ENCODE data around the gene OTUD4.
"Not testable (repeated sequence)": the region's sequence is repeated elsewhere in the genome, so short reads cannot be mapped to it uniquely, and the experiment has no call there.

The OTUD4 gene

DNA sequence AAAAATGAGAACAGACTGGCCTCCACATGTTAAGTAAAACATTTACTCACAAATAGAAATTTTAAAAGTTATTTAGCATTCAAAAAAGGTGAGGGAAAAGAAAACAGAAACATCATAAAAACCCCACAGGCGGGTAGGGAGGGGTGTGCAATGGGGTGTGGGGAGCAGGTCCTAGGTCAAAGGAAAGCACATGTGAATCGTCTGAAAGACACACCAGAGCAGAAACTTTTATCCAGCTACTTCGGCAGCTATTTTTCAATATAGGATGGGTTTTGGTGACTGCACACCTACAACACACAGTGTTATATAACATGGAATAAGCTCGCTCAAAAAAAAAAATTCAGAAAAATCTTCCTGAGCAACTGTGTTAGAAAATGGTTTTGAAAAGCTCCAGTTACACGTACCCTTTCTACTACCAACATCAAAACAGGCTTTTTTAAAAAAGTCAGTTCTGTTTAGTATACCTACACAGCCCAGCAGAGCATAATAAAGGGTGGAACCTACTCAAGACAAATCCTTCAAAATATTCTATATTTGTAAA, 1.6 kb downstream of the OTUD4 start:
- no peak for DNase-seq (ENCODE audit: low read depth)

DNA sequence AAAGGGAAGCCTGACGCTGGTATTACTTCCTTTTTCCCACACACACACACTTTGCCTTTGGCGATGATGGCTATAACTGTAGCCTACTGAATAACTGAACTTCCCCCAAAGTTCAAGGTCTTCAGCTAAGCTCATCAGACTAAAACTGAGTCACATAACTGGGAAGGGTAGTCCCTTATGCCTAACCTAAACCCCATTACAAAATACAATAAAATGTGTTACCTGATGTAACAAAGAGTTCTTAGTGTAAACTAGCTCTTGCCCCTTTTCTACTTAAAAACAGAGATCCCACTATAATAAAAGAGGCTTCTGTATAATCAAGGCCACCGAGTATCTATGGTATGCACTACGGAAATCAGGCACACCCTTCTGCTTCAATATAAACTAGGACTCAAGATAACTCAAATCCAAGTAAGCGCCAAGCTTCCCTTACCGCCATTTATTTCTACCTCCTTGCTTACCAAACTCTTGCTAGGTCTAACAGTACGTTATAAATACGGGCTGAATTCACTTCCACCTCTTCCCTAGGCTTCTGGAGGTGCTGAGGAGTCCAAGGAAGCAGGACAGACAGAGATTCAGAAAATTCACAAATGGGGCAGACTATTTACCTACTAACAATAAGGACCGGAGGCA, 2.4 kb downstream of the OTUD4 start:
- no peak for DNase-seq (ENCODE audit: low read depth)

DNA sequence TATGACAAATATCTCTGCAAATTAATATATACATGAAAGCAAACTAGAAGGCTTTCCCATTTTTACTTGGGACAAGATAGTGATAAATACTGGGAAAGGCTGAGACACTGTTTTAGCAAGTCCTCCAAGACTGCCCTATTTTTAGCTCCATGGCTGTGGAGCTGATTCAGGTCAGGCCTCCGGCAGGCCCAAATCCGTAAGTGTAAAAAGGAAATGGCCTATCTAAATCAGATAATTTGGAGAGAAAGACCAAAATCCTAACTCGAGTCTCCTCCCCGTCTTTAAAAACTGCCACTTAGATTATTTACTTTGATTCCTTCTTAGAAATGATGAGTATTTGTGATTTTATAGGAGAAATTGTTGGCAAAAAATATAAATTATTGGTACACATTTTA, 2.9 kb downstream of the OTUD4 start:
- DNase-seq (ENCODE audit: low read depth): no peak

DNA sequence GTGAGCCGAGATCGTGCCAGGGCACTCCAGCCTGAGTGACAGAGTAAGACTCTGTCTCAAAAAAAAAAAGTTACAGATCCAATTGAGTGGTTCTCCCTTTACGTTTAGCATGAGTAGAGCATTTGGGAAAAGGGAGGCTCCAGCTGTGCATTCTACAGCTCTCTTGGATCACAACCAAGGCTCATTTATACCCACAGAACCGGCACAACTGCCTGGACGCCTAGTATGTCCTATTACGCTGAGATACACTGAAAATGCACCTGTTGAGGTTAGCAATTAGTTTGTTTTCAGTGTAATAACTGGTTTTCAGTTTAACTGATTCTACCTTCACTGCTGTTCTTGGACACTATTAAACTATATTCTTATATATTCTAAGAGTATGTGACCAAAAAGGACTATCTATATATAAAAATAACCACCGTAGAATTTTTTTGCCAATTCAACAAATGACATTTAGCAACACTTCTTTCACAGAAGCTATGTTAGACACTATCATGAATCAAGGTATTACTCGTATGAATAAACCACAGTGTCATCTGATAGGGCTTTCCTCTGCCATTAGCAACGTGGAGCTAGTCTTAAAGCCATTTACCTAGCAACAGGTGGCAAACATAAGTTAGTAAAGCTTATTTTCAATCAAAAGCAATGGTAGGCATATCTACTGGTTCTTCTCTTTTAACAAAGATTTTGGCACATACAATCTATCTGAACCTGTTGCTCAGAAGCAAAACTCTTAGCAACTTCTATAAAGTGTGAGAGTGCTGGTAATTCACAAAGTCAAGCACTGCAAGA, 3.6 kb downstream of the OTUD4 start:
- no peak for DNase-seq (ENCODE audit: low read depth)

DNA sequence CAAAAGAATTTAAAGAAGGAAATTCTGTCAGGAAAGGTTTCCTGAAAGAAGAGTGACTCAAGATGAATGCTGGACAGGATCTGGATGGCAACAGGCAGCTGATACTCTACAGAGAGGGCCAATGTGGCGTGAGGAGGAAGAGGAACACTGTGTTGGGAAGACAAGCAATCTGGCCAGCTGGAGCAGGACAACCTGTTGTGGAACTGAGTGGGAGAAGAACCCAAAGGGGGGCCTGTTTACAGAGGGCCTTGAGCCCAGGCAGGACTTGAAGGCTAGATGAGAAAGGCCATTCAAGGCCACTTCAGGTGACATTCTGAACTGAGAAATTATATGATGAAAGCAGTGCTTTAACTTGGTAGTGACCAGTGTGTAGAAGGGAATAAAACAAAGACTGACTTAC, 8.5 kb downstream of the OTUD4 start:
- no peak for DNase-seq (ENCODE audit: low read depth)

DNA sequence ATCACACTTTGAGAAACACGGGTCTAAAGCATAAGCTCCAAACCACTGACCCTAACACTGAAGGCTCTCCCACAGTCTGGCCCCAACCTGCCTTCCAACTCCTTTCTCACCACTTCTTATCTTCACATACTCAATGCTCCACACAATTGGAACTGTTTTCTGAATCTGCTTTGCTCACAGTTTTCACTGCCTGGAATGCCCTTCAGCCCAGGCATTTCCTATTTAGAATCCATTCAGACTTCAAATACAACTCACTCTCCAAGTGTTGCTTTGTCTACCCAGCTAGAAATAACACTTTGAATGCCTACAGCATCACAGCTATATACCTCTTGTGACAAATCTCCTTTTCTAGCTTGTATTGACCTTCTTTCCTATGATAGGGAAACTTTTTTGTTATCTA, 10.2 kb downstream of the OTUD4 start:
- DNase-seq (ENCODE audit: low read depth): no peak

DNA sequence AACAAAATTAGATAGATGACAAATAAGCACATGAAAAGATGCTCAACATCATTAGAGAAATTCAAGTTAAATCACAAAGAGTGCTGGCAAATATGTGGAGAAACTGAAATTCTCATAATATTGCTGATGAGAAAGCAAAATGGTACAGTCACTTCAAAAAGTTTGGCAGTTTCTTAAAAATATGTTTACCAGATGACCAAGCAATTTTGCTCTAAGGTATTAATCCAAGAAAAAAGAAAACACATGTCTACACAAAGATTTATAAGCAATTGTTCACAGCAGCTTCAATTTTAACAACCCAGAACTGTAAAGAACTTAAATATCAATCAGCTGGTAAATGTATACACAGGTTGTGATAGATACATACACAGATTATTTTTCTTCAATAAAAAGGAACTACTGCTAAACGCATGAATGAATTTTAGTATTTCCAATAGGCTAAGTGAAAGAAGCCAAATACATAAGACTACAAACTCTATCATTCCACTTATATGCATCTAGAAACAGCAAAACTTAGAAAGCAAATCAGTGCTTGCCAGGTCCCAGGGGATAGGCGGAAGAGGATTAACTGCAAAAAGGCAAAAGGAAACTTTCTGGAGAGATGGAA, 11.7 kb downstream of the OTUD4 start:
- DNase-seq (ENCODE audit: low read depth): no peak

DNA sequence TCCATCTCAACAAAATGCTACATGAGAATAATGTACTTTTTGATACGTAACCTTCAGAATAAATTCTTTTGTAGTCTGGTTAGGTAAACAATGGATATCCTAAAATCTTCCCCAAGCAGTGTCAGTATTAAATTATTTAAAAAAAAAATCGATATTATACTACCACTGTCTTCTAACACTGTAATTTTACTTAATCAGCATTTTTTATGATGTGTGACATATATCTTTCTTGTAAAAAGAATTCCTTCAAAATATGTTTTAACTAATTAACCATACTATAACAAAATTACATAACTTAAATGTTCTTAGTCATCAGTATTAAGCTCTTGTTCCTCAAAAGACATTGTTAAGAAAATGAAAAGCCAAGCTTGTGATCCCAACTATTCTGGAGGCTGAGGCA, 12.5 kb downstream of the OTUD4 start:
- DNase-seq (ENCODE audit: low read depth): no peak

DNA sequence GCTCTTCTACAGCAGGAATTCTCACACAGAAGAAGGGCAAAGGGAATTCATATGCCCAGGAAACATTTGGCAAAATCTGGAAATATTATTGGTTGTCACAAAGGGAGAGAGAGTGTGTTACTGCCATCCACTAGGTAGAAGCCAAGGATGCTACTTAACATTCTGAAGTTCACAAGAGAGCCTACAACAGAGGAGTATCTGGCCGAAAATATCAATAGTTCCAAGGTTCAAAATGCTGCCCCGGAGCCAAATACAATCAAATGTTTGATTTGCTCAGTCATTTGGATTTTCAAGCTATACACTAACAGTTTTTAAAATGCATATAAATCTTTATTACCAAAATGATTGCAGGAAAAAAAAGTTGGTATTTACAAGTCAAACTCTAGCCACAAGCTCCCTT, 18.8 kb downstream of the OTUD4 start:
- no peak for DNase-seq (ENCODE audit: low read depth)

DNA sequence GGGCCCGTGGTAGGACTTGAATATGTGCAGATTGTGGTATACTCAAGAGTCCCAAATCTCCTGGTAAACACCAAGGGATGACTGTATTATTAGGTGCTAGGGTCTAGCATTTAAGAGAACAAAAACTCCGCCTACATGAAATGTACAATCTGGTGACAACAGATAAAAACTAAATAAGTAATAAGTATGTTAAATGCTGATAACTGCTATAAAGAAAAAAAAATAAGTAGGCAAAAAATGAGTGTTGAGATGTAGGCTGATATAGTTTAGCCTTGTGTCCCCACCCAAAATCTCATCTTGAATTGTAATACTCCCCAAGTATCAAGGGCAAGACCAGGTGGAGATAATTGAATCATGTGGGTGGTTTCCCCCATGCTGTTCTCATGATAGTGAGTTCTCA, 23.4 kb downstream of the OTUD4 start:
- DNase-seq (ENCODE audit: low read depth): no peak

DNA sequence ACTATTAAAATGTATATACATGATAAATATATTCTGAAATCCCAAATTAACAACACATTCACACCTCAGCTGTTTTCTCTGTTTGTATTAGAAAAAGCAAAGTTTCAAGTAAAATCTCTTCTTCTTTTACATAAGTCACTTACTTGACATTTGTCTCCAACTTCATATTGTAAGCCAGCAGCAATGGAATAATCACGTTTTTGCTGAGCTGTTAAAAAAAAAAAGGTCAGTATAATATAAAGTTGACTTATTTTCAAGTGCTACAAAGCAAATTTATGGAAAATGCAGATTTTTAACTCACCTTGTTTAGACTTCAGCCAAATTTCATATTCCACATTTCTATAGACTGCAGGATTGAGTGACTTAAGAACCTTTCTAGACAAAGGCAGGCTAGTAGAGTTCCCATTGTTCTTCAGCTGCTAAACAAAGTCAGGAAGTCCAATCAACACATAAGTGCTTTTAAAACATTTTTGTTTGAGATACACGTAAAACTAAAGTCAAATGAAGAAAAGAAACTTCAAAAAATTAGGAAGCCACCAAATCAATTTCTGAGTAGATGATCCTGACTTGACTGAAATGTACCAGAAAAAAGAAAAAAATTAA, 25.0 kb downstream of the OTUD4 start:
- DNase-seq (ENCODE audit: low read depth): no peak

DNA sequence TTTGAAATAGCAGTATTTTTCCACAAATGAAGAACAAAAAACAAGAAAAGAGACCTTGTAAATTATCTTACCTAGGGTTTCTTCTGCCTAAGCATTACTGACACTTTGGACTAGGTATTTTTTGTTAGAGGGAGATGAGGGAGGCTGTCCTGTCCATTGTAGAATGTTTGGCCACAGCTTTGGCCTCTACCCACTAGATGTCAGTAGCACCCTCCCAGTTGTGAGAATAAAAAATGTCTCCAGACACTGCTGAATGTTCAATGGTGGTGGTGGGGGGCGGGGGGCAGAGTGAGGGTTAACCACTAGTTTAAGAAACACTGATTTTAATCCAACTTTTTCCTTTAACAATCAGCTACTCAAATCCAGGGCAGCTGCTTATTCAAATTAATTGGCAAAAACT, 25.8 kb downstream of the OTUD4 start:
- DNase-seq (ENCODE audit: low read depth): no peak

DNA sequence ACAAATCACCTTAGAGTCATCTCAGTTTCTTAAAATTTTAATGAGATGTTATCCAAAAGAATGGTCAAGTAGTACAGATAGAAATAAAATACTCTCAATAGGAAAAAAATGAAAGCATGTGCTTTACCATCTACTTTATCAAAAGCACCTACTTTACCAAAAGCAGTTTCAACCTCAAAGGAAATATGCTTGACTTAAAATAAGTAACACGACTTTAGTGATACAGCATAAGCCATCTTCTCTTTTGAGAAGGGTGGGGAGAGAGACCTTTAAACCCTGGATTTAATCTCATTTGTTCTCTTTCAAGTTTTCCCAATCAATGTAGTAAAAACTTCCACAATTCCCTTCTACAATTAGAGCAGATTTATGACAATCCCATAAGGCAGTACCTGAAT, 26.5 kb downstream of the OTUD4 start:
- no peak for DNase-seq (ENCODE audit: low read depth)

DNA sequence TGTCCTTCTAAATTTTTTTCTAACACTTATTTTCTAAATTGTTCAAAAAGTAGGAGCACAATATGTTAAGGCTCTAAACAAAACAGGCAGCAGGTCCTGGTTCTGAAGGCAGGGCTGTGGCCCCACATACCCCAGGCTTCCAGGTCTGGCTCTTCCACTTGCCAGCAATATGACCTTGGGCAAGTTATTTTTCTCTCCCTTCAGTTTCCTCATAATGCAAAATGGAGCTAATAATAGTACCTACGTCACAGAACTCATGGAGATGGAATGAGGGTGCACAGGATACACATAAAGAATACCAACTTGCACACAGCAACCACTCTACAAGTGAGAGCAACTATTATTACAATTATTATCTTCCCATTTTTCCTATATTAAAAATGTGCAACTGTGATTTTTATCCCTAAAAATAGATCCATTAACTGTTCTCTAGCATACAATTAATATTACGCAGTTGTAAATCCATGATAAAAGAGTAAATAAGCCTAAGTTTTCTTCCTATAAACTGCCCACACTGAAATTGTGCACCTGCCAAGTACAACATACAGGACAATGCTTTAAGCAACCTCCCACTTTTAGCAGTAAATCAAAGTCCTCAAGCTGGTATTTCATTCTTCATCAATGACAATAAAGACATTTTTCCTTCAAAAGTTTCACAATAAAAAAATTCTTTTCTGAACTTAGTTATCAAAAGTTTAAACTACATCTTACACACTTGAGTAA, 27.0 kb downstream of the OTUD4 start:
- DNase-seq (ENCODE audit: low read depth): no peak

DNA sequence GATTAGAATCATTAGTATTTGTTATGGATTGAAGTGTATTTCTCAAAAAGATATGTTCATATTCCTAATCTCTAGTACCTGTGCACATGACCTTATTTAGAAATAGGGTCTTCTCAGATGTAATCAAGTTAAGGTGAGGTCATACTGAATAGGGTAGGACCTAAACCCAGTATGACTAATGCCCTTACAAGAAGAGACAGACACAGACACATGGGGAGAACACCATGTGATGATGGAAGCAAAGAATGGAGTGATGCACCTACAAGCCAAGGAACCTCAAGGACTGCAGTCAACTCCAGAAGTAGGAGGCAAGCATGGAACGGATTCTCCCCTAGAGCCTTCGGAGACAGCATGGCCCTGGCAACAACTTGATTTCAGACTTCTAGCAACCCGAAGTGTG, 31.4 kb downstream of the OTUD4 start:
- DNase-seq (ENCODE audit: low read depth): no peak

DNA sequence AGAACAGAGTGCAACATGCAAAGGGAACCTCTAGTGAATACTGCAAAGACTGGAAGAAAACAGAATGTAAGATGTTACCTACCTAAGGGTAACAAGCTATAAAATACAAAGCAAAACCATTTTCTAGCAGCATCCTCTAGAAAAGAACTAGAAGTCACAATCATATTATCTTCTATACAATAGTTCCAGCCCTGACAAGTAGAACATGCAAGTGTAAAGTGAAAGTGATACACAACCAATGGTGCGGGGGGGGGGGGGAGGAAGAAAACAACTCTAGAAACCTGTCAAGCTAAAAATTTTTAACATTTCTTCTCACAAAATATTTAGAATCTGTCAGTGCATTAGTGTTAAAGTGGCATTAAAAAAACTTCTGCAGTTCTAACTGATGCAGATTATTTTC, 44.2 kb downstream of the OTUD4 start:
- DNase-seq (ENCODE audit: low read depth): not testable (repeated sequence)

DNA sequence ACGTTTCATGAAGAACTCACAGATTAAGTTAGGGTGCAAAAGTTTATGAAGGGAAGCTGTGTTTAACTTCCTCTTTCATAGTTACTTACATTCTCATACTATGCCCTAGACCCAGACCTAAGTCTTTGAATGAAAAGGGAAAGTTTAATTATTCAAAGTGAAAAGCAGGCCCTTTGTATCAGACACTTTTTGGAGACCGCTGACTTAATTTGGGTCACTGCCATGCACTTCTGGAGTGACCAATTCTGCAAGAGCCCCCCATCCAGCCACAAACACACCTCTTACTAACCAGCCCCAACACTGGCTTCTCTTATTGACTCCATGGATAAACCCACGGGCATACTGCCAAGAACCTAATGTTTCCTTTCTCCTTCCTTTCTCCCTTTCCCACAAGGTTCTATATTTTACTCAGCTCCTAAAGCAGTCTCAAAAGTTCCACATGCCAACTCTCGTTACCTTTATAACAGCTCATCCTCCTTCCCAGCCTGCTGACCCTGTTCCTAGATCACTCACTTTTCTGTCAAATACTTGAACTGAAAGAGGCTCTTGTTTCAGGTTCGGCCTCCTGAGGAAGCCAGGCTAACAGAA, 47.8 kb downstream of the OTUD4 start:
- DNase-seq (ENCODE audit: low read depth): no peak

DNA sequence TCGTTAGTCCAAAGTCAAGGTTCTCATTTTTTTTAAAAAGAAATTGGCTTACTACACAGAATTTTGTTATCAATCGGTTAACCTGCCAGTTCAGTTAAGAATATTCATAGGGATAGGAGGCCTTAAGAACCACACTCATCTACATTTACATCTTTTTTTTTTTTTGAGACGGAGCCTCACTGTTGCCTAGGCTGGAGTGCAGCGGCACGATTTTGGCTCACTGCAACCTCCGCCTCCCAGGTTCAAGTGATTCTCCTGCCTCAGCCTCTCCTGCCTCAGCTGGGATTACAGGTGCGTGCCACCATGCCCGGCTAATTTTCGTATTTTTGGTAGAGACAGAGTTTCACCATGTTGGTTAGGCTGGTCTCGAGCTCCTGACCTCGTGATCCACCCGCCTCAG, 48.5 kb downstream of the OTUD4 start:
- no peak for DNase-seq (ENCODE audit: low read depth)

DNA sequence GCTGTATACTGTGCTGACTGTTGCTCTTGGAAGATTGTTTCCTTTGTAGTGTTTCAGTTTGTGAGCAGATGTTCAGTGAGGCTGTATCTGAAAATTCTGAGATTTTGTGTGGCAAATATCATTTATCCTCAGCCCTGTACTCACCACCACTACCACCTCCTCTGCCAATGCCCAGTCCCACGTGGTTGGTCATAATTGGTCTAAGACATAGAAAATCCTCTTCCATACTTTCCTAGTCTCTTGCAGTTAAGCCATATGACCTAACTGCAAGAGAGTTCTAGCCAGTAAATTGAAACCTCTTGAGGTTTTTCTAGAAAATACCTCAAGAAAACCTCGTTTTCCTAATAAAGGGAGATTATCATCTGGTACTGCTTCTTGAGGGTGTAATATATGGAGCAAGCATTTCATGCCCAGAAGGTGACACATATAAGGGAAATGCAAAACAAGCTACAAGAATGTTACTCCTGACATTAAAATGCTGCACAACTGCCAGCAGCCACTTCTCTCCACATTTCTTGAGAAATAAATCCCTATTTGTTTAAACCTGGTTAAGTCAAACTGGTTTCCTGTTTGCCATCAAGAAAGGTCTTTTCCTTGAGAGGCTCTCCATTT, 49.5 kb downstream of the OTUD4 start:
- DNase-seq (ENCODE audit: low read depth): no peak

DNA sequence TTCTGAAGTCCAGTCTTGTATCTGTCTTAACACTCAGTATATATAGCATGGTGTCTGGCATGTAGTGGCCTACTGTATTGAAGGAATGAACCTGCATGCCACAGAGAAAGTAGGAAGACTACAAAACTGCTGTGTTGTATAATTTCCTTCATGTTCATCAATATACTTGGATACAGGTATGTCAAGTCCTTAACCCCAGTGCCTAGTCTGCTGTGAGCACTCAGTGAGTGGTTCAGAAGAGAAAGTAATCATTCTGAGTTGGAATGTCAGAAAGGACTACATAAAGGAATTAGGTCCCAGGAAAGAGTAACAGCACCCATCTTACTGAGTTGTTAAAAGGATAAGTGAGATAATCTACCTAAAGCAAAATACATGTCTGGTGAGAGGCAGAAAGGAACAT, 50.3 kb downstream of the OTUD4 start:
- no peak for DNase-seq (ENCODE audit: low read depth)

DNA sequence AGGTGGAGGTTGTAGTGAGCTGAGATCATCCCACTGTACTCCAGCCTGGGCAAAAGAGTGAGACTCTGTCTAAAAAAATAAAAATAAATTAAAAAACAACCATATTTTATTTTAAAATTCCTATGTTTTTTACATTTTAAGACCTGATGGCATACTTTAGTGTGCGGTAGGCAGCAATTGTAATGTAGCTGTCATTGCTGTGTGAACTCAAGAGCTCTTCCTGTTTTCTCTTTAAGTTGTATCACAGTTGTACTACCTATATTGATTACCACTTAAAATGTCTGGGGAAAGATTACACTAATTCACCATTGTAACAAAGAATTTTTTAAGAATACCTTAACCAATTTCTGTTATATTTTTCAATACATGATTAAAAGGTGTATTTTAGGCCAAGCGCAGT, 55.0 kb downstream of the OTUD4 start:
- no peak for DNase-seq (ENCODE audit: low read depth)

All from CMK (cell line).